ENCODE measurements around the gene RUFY3.

Gene RUFY3

DNA sequence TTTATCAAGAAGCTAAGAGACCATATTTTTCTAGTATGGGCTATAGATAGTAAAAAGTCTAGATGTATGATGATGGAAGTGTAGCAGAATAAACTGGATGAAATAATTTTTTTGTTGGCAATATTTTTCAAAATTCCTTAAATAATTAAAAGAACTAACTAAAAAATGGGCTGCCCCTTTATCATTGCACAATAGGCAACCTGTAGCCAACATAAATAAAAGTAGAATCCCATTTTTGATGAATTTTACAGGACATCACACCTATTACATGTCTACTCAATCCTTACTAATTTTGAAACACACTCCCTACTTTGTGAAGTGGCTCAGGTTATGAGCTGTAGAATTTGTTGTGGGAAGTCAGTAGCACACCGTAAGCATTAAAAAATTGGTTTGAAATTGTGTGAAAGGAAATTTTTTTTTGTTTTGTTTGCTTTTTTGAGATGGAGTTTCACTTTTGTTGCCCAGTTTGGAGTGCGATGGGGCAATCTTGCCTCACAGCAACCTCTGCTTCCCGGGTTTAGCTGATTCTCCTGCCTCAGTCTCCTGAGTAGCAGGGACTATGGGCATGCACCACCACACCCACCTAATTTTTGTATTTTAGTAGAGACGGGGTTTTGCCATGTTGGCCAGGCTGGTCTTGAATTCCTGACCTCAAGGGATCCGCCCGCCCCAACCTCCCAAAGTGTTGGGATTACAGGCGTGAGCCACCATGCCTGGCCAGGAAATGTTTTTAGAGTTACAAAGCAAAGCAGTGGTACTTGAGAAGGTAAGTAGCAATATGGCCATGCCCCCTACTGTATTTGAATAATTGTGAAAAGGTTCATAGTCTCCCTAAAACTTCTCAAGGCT lies 8.9 kb upstream of the RUFY3 start:
- no peak for DNase-seq (ENCODE audit: low read depth in 1 of 2, low spot score in 1 of 2)
- Histone ChIP-seq H3K4me3 (replicated peaks; ENCODE audit: insufficient read depth, low read length) (no peak overlapping the region), H3K27ac (replicated peaks) (no peak overlapping the region), H3K27me3 (ENCODE audit: insufficient read depth, poor library complexity, severe bottlenecking) (no peaks in the 10 kb centered on the region)
- TF ChIP-seq, protein P1, sequence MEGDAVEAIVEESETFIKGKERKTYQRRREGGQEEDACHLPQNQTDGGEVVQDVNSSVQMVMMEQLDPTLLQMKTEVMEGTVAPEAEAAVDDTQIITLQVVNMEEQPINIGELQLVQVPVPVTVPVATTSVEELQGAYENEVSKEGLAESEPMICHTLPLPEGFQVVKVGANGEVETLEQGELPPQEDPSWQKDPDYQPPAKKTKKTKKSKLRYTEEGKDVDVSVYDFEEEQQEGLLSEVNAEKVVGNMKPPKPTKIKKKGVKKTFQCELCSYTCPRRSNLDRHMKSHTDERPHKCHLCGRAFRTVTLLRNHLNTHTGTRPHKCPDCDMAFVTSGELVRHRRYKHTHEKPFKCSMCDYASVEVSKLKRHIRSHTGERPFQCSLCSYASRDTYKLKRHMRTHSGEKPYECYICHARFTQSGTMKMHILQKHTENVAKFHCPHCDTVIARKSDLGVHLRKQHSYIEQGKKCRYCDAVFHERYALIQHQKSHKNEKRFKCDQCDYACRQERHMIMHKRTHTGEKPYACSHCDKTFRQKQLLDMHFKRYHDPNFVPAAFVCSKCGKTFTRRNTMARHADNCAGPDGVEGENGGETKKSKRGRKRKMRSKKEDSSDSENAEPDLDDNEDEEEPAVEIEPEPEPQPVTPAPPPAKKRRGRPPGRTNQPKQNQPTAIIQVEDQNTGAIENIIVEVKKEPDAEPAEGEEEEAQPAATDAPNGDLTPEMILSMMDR (IDR thresholded peaks at IDR 0.05; ENCODE audit: insufficient read depth, low read length), result no peak
- TF ChIP-seq, protein P2, sequence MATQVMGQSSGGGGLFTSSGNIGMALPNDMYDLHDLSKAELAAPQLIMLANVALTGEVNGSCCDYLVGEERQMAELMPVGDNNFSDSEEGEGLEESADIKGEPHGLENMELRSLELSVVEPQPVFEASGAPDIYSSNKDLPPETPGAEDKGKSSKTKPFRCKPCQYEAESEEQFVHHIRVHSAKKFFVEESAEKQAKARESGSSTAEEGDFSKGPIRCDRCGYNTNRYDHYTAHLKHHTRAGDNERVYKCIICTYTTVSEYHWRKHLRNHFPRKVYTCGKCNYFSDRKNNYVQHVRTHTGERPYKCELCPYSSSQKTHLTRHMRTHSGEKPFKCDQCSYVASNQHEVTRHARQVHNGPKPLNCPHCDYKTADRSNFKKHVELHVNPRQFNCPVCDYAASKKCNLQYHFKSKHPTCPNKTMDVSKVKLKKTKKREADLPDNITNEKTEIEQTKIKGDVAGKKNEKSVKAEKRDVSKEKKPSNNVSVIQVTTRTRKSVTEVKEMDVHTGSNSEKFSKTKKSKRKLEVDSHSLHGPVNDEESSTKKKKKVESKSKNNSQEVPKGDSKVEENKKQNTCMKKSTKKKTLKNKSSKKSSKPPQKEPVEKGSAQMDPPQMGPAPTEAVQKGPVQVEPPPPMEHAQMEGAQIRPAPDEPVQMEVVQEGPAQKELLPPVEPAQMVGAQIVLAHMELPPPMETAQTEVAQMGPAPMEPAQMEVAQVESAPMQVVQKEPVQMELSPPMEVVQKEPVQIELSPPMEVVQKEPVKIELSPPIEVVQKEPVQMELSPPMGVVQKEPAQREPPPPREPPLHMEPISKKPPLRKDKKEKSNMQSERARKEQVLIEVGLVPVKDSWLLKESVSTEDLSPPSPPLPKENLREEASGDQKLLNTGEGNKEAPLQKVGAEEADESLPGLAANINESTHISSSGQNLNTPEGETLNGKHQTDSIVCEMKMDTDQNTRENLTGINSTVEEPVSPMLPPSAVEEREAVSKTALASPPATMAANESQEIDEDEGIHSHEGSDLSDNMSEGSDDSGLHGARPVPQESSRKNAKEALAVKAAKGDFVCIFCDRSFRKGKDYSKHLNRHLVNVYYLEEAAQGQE (IDR thresholded peaks at IDR 0.05; ENCODE audit: insufficient replicate concordance, low read depth), result no peak
- TF ChIP-seq GABPA (IDR thresholded peaks at IDR 0.05; ENCODE audit: low read depth), result no peak

DNA sequence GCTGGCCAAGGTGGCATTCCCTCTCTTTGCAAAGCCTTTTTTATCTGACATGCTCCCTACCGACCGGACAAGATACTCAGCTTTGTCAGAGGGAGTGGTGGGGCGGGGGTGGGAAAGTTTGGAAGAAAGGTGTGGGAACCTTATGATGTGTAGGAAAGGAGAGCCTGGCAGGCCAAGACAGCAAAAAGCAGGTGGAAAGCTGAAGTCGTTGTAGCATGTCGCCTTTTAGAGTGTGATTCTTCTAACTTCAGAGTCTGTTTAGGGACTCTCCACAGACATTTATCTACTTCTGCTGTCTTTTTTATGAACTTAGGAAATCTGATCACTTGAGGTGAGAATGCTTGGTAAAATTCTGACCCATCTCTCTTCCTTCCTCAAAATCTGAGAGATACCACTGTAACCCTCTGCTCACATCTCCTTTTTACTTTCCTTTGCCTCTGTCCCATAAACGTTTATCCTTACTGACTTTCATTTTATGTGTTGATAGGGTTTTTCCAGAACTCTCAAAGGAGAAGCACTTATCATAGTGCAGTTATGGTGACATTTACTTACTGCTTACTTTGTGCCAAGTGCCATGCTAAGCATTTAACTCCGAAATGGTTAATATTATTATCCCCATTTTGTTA lies 8.2 kb upstream of the RUFY3 start:
- Histone ChIP-seq H3K27me3 (ENCODE audit: insufficient read depth, poor library complexity, severe bottlenecking) (no peaks in the 10 kb centered on the region), H3K27ac (replicated peaks) (no peak overlapping the region), H3K4me3 (replicated peaks; ENCODE audit: insufficient read depth, low read length) (no peak overlapping the region)
- no peak for DNase-seq (ENCODE audit: low read depth in 1 of 2, low spot score in 1 of 2)
- TF ChIP-seq, protein P1 (IDR thresholded peaks at IDR 0.05; ENCODE audit: insufficient read depth, low read length), result no peak
- peak; percentile 14; the same call in 1 of the 2 replicates for TF ChIP-seq SPI1 (IDR thresholded peaks at IDR 0.05; ENCODE audit: borderline replicate concordance, low read depth)

DNA sequence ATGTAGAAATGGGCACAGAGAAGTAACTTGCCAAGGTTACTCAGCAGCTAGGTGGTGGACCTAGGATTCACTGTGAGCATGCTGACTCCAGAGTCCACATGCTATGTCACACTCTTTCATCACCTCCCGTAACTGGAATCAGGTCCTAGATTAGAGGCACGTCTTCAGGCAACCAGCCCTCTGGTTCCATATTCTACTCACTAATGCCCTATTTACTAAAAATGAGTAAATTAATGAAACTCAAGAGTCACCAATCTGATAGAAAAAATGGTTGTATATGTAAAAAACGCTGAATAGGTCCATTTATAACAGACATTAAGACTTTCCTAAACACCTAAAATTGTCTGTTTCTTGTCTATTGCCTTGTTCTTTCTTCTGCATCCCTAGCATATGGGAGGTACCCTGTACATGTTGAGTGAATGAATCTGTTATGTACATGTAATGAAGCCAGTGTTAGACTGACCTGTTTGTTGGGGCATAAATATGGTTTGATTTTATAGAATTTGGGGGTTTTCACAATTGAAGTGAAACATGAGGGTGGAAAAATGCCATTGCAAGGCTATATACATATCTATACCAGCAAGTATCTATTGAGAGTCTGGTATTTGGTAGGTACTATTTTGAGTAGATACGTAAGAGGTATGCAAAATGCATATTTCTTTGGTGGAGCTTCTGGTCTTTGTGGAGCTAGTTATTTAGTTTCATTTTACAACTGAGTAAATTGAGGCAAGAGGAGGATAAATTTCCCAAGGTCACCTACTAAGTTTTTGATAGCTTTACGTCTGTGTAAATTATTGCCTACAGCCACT lies 7.5 kb upstream of the RUFY3 start:
- DNase-seq (ENCODE audit: low read depth in 1 of 2, low spot score in 1 of 2), result no peak
- Histone ChIP-seq H3K27me3 (ENCODE audit: insufficient read depth, poor library complexity, severe bottlenecking) (no peaks in the 10 kb centered on the region), H3K27ac (replicated peaks) (no peak overlapping the region), H3K4me3 (replicated peaks; ENCODE audit: insufficient read depth, low read length) (no peak overlapping the region)
- TF ChIP-seq, protein P1 (IDR thresholded peaks at IDR 0.05; ENCODE audit: insufficient read depth, low read length), result no peak
- TF ChIP-seq POLR2AphosphoS5 (IDR thresholded peaks at IDR 0.05; ENCODE audit: low read depth) (no peak), SPI1 (IDR thresholded peaks at IDR 0.05; ENCODE audit: borderline replicate concordance, low read depth) (no peak), GABPA (IDR thresholded peaks at IDR 0.05; ENCODE audit: low read depth) (no peak)
- TF ChIP-seq, protein P2 (IDR thresholded peaks at IDR 0.05; ENCODE audit: insufficient replicate concordance, low read depth), result no peak
